Hematopoietic multipotent progenitor cell (in vitro differentiated cells): ENCODE measurements around the gene CEND1. TPM values are rescaled to one million over a fixed set of nuclear protein-coding genes. Genes with fewer than 3 reads are reported as not detected.
A peak's percentile ranks its signal among the peaks of the same experiment; 100 is the strongest.

ENCODE experiments used
- DNase-seq, 3 donors: peaks; one replicate each; pipeline ENCODE4 v3.0.0-alpha.2; 2011 to 2015; ENCODE audit warnings: low read depth in 2 of 3, low spot score in 2 of 3
- total RNA-seq: library from RNA; depleted of rRNA; stranded (reverse); fragments of >200 nt; gene quantifications from one replicate; pipeline ENCODE4 v1.2.3, GENCODE V29; 2012

CEND1 gene
- total RNA-seq, 1 donor, result not detected

GRCh38 chr11:813072-813455, 23.2 kb upstream of the CEND1 start:
- DNase-seq, result no peak

- no peak for DNase-seq
Observed at GRCh38 chr11:812390-812789, 22.5 kb upstream of the CEND1 start.

GRCh38 chr11:811446-812245, 21.8 kb upstream of the CEND1 start:
- DNase-seq, result no peak

GRCh38 chr11:810040-810567, 20.2 kb upstream of the CEND1 start:
- no peak for DNase-seq

- DNase-seq, result peak; percentile 97 to 100 (median 98)
Observed at GRCh38 chr11:809287-810039, 19.6 kb upstream of the CEND1 start, which contains the start of gene RPLP2. Gene RPLP2 (plus strand): TSS chr11:809967. CDS start chr11:810235, 268 bp downstream.

- no peak for DNase-seq
Observed at GRCh38 chr11:808427-809286, 18.8 kb upstream of the CEND1 start.

GRCh38 chr11:804599-804964, 14.7 kb upstream of the CEND1 start:
- DNase-seq, result no peak

GRCh38 chr11:803770-804598, 14.1 kb upstream of the CEND1 start:
- no peak for DNase-seq

GRCh38 chr11:803467-803742, 13.5 kb upstream of the CEND1 start:
- no peak for DNase-seq

- no peak for DNase-seq
Observed at GRCh38 chr11:802693-803466, 13.0 kb upstream of the CEND1 start.

- no peak for DNase-seq
Observed at GRCh38 chr11:802018-802617, 12.2 kb upstream of the CEND1 start.

- no peak for DNase-seq
Observed at GRCh38 chr11:801097-801780, 11.3 kb upstream of the CEND1 start.

- no peak for DNase-seq
Observed at GRCh38 chr11:800473-800872, 10.6 kb upstream of the CEND1 start.

- DNase-seq, result no peak
Observed at GRCh38 chr11:799641-800316, 9.9 kb upstream of the CEND1 start.

GRCh38 chr11:798093-798713, 8.3 kb upstream of the CEND1 start, which contains the start of gene SLC25A22:
Gene SLC25A22 (minus strand): TSS chr11:798281. CDS start chr11:795006, 3,275 bp downstream.
- DNase-seq, result peak; percentile 77 to 87 (median 86)

- peak; percentile 47 to 78 (median 75) for DNase-seq
Observed at GRCh38 chr11:797296-798092, 7.6 kb upstream of the CEND1 start.
